Hematopoietic multipotent progenitor cell treated with erythropoietin and hydrocortisone succinate and interleukin-3 and kit ligand, for 6 days (in vitro differentiated cells): ENCODE results near the gene ANKRD10.
"Not testable (repeated sequence)": the region's sequence is repeated elsewhere in the genome, so short reads cannot be mapped to it uniquely, and the experiment has no call there.

Experiments used
- DNase-seq: peaks from one replicate; pipeline ENCODE4 v3.0.0-alpha.2; 2015

The ANKRD10 gene

DNA sequence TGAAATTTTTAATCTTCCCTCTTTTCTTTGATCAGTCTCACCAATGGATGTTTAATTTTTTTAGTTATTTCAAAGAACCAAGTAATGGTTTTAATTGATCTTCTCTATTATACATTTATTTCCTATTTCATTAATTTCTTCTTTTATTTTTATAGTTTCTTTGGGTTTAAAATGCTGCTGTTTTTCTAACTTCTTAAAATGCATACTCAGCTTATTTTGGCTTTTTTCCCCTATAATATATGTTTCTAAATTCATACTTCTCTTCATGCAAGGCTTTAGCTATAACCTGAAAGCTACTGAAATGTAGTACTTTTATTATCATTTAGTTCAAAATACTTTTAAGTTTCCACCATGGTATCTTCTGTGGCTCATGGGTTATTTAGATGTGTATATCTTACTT lies 53.9 kb downstream of the ANKRD10 start:
- no peak for DNase-seq

- DNase-seq = peak; percentile 6
These were observed 57.7 kb downstream of the ANKRD10 start for GRCh38 chr13:110856942-110857835.

GRCh38 chr13:110855363-110855762 lies 59.5 kb downstream of the ANKRD10 start:
- DNase-seq = no peak

GRCh38 chr13:110854866-110855265 lies 60.0 kb downstream of the ANKRD10 start:
- DNase-seq = no peak

- DNase-seq = no peak
These were observed 61.6 kb downstream of the ANKRD10 start for GRCh38 chr13:110853235-110853721.

DNA sequence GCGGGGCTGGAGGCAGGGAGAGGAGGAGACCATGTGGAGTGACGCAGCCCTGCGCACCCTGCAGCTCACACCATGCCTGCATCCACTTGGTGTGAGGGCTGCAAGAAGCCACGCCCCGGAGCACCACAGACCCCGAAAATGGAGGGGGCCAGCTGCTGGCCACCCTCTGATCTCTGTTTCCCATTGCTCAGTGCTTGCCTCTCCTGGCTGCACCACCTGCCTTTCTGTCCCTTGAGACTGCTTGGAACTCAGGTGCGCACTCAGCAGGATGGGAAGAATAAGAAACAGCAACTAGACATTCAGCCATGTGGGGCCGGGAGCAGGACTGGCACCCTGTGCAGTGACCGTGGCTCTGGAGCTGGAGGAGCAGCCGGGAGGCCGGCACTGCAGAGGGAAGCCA lies 64.0 kb downstream of the ANKRD10 start:
- no peak for DNase-seq

DNA sequence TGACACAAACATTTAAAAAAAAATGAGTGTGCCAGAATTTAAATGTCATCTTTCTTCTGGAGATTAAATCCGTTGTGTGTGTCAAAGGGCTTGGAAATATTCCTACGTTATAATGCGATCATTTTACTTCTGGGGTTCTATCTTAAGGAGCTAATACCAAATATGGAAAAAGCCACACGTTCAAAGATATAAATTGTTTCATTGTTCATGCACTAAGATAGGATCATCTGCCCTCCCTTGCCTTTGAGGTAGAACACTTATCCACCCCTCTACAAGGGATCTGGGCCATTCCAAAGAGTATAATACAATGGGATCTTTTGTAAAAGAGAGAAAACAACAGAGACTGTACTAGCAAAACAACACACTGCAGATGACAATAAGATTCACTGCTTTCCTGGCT lies 64.9 kb downstream of the ANKRD10 start:
- no peak for DNase-seq

DNA sequence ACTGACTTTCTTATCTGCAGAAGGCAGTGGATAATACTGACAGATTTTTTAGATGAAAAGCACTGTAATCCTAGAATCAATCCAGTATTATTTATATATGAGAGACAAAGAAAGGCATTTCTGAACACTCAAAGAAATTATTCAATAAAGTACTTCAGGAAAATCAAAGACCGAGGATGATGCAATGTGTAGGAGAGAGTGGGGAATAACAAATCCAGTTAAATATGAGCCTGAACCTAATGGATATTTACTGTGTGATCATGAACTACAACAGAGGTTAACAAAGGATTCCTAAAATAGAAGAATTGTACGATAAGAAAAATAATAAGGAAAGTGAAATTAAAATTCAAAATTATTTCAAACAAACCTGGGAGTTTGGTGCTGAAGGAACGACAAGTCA lies 69.3 kb downstream of the ANKRD10 start:
- no peak for DNase-seq

DNA sequence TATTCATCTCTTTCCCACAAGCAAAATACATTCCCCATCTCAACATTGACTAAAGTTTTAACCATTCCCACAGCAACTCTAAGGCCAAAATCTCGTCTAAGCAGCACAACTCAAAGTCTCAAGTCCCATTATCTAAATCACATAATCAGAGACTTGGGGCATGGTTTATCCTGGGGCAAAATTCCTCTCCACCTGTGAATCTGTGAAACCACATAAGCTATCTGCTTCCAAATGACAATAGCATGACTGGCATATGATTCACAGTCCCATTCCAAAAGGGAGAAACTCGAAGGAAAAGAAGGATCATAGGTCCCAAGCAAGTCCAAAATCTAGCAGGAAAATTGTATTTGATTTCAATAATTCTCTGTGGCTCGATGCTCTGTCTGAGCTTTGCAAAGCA lies 73.0 kb downstream of the ANKRD10 start:
- DNase-seq = no peak

DNA sequence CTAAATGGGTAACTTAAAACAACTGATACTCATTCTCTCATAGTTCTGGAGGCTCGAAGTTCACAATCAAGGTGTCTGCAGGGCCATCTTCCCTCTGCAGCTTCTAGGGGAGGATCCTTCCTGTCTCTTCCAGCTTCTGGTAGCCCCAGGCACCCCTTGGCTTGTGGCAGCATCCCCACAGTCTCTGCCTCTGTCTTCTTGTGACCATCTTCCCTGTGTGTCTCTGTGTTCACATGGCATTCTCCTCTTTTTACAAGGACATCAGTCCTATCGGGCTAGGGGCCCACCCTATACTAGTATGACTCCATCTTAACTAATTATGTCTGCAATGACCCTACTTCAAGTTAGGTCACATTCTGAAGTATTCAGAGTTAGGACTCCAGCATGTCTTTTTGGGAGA lies 73.5 kb downstream of the ANKRD10 start:
- DNase-seq = no peak

GRCh38 chr13:110838867-110839538 lies 75.9 kb downstream of the ANKRD10 start:
- no peak for DNase-seq

GRCh38 chr13:110838116-110838515 lies 76.8 kb downstream of the ANKRD10 start:
- no peak for DNase-seq

DNA sequence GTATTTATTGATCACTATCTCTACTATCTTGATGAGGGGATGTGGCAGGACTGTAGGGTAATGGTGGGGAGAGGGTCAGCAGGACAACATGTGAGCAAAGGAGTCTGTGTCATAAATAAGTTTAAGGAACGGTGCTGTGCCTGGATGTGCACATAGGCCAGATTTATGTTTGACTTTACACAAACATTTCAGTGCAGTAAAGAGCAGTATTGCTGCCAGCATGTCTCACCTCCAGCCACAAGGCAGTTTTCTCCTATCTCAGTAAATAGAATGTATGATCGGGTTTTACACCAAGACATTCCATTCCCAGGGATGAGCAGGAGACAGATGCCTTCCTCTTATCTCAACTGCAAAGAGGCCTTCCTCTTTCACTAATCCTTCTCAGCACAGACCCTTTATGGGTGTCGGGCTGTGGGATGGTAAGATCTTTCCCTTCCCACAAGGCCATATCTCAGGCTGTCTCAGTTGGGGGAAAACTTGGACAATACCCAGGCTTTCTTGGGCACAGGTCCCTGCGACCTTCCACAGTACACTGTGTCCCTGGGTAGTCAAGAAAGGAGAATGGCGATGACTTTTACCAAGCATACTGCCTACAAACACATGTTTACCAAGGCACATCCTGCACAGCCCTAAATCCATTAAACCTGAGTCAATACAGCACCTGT lies 77.3 kb downstream of the ANKRD10 start:
- not testable (repeated sequence) for DNase-seq

DNA sequence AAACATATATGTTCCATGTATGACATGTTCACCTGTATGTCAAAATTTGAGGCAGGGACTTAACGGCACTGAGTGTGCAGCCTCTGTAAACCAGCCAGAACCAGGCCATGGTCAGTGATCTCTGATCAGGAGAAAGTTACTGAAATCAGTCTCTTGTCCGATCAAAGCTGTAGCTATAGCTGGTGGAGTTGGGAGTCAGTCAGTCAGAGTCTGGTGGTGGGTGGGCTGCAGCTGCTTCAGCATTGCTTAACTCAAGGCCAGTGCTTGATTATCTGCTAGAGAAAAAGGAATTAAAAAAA lies 78.3 kb downstream of the ANKRD10 start:
- DNase-seq = no peak

GRCh38 chr13:110835721-110836604 lies 78.9 kb downstream of the ANKRD10 start:
- no peak for DNase-seq

DNA sequence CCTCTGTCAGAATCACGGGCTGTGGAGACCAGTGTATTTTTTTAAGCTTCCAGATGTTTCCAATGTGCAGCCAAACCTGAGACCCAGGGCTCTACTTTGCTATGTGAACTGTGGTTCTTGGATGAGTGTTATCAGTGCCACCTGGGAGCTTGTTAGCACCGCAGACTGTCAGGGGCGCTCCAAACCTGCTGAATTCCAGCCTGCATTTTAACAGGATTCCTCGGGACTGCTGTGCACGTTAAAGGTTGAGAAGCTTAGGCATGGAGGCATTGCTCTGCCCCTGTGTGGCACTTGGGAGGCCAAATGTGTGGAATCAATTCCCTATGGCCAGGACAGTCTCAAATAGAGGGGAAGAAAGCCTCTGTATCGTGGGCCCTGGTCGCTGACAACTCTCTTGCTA lies 80.3 kb downstream of the ANKRD10 start:
- no peak for DNase-seq

- DNase-seq = no peak
These were observed 82.3 kb downstream of the ANKRD10 start for GRCh38 chr13:110832531-110832930.

DNA sequence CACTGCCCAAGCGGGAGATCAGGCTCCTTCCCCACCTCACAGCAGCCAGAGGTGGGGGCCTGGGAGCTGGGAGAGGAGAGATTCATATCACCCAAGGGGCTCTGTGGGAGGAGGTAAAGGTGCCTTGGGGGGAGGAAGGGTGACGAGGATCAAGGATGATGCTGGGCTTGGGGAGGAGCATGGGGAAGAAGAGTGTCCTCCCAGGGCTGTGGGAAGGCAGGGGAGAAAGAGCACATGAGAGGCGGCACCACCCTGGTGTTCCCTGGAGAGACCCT lies 82.7 kb downstream of the ANKRD10 start:
- DNase-seq = no peak

- DNase-seq = no peak
These were observed 83.2 kb downstream of the ANKRD10 start for GRCh38 chr13:110831437-110832204.

DNA sequence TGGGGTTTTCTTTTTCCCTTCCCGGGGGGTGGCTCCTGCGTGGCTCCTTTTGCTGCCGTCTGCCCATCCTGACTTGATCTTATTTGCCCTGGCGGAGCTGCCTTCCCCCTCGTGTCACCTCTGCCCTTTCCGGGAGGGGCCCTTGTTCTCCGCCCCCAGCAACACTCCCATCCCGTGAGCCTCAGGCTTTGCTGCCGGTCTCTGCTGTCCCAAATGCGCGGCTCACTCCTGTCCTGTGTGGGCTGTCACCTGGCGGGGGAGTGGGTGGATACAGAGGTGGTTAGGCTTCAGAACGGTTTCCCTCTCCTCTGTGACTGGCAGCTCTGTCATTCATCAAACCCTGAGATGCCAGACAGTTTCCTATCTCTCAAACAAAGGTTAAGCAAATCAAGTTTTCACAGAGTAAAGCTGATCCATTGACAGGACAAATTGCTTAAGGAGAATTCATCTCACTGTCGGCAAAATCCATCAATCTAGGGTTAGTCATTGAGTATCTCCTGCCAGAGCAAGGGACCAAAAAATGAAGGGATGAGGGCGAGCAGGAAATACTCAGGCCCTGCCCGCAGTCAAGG lies 84.0 kb downstream of the ANKRD10 start:
- DNase-seq = no peak

DNA sequence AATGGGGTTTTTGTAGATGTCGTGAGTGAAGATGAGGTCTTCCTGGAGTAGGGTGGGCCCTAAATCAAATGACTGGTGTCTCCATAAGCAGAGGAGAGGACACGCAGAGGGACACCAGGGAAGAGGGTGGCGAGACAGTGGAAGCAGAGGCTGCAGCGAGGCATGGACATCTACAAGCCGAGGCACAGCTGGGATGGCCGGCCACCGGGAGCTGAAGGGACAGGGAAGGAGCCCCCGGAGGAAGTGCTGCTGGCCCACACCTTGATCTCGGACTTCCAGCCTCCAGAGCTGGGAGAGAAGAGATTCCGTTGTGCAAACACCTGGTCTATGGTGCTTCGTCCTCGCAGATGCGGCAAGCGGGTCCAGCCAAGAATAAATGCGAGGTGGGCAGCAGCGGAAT lies 84.5 kb downstream of the ANKRD10 start:
- DNase-seq = no peak

GRCh38 chr13:110829486-110829885 lies 85.4 kb downstream of the ANKRD10 start:
- DNase-seq = no peak
